Tibial nerve (tissue), 4 donors: Measurements from ENCODE around the gene ZNF329.

Experiments used
- CTCF ChIP-seq, 5 experiments: fragments of 200-600 bp in 3 of 5; fragments of 450-650 bp in 2 of 5; sonication (generic) in 3 of 5; IDR thresholded peaks; one replicate each; pipeline ENCODE4 v1.5.1; 2016 to 2019; ENCODE audit warnings: antibody characterized with exemption in 5 of 5, mild to moderate bottlenecking in 3 of 5, moderate library complexity in 2 of 5
- EP300 ChIP-seq, 2 donors: sonication (generic); formaldehyde crosslinking; IDR thresholded peaks; one replicate each; pipeline ENCODE4 v1.6.1; 2017; ENCODE audit warnings: antibody characterized with exemption in 2 of 2, mild to moderate bottlenecking in 1 of 2
- POLR2A ChIP-seq, 2 donors: fragments of 450-650 bp; IDR thresholded peaks; one replicate each; pipeline ENCODE4 v1.6.1; 2017; ENCODE audit warnings: antibody characterized with exemption in 2 of 2, mild to moderate bottlenecking in 2 of 2, moderate library complexity in 2 of 2

GRCh38 chr19:58088521-58089052, 62.0 kb downstream of the ZNF329 start:
- TF ChIP-seq CTCF (IDR thresholded peaks at IDR 0.05) (no peak), POLR2A (IDR thresholded peaks at IDR 0.05) (no peak), EP300 (IDR thresholded peaks at IDR 0.05) (no peak)
